Tibial nerve (tissue), 4 donors: ENCODE results near the gene CIPC. TPM values are rescaled to one million over a fixed set of nuclear protein-coding genes. Genes with fewer than 3 reads are reported as not detected.

Experiments
- DNase-seq, 2 donors: peaks; one replicate each; pipeline ENCODE4 v3.0.0-alpha.2; 2019; ENCODE audit warnings: low spot score in 2 of 2
- H3K27ac ChIP-seq, 4 donors: fragments of 200-600 bp; sonication (generic) in 3 of 4; one replicate each; pipeline ENCODE4 v1.5.1; 2017 to 2019; ENCODE audit warnings: mild to moderate bottlenecking in 1 of 4
- H3K27me3 ChIP-seq, 2 donors: fragments of 200-600 bp; sonication (generic) in 1 of 2; one replicate each; pipeline versions ENCODE4 v1.5.1 to v1.6.0; 2017 to 2019
- H3K36me3 ChIP-seq, 3 donors: fragments of 200-600 bp; sonication (generic); one replicate each; pipeline ENCODE4 v1.5.1; 2018 to 2019
- H3K4me1 ChIP-seq, 4 donors: fragments of 200-600 bp; sonication (generic) in 3 of 4; one replicate each; pipeline ENCODE4 v1.5.1; 2017 to 2019
- H3K4me3 ChIP-seq, 4 donors: fragments of 200-600 bp; sonication (generic) in 3 of 4; one replicate each; pipeline ENCODE4 v1.5.1; 2017 to 2019; ENCODE audit warnings: mild to moderate bottlenecking in 1 of 4, moderate library complexity in 1 of 4
- H3K9me3 ChIP-seq, 4 donors: fragments of 200-600 bp; sonication (generic) in 3 of 4; one replicate each; pipeline ENCODE4 v1.5.1; 2017 to 2019
- CTCF ChIP-seq, 5 experiments: fragments of 200-600 bp in 3 of 5; fragments of 450-650 bp in 2 of 5; sonication (generic) in 3 of 5; IDR thresholded peaks; one replicate each; pipeline ENCODE4 v1.5.1; 2016 to 2019; ENCODE audit warnings: antibody characterized with exemption in 5 of 5, mild to moderate bottlenecking in 3 of 5, moderate library complexity in 2 of 5
- EP300 ChIP-seq, 2 donors: sonication (generic); formaldehyde crosslinking; IDR thresholded peaks; one replicate each; pipeline ENCODE4 v1.6.1; 2017; ENCODE audit warnings: antibody characterized with exemption in 2 of 2, mild to moderate bottlenecking in 1 of 2
- POLR2A ChIP-seq, 2 donors: fragments of 450-650 bp; IDR thresholded peaks; one replicate each; pipeline ENCODE4 v1.6.1; 2017; ENCODE audit warnings: antibody characterized with exemption in 2 of 2, mild to moderate bottlenecking in 2 of 2, moderate library complexity in 2 of 2
- WGBS, 2 donors: methylation state at CpG; one replicate each; pipeline ENCODE4 v1.1.5; 2018; 5-methylcytosine and 5-hydroxymethylcytosine counted together
- total RNA-seq, 4 donors: library from RNA; depleted of rRNA; stranded (reverse); fragments of >200 nt; gene quantifications; one replicate each; pipeline ENCODE4 v1.1.0, GENCODE V29; 2016

The CIPC gene
- total RNA-seq, 4 donors from 2014 or later: 38.1 to 76.7 (median 41.5) TPM

GRCh38 chr14:77092676-77093075 is 5.4 kb upstream of the CIPC start:
- 84 to 92% methylated on average over 3 of the region's 3 CpGs for WGBS, 2 donors
- no peaks in the 10 kb centered on the region for H3K27me3 ChIP-seq
- peaks cover 0 to 5% (median 0%) of the 10 kb centered on the region in 3 donors for H3K36me3 ChIP-seq

GRCh38 chr14:77094672-77095284 is 3.3 kb upstream of the CIPC start:
- Histone ChIP-seq H3K4me1 (peaks cover 0 to 34% (median 16%) of the 10 kb centered on the region in 4 donors), H3K9me3 (peaks cover 0 to 13% (median 0%) of the 10 kb centered on the region in 4 donors), H3K27me3 (no peaks in the 10 kb centered on the region), H3K36me3 (peaks cover 0 to 5% (median 0%) of the 10 kb centered on the region in 3 donors), H3K27ac (peak overlapping the region in 2 of 4 donors; percentile 52 to 100), H3K4me3 (no peak overlapping the region)
- DNase-seq: peak; percentile 74 to 93
- TF ChIP-seq CTCF (IDR thresholded peaks at IDR 0.05) (peak; percentile 70 to 83 (median 77)), EP300 (IDR thresholded peaks at IDR 0.05) (no peak), POLR2A (IDR thresholded peaks at IDR 0.05) (no peak)
- 20 to 21% methylated on average over 8 of the region's 8 CpGs for WGBS, 2 donors

More at GRCh38 chr14:77092676-77093075, 5.4 kb upstream of the CIPC start:
- Histone ChIP-seq H3K4me3 (no peak overlapping the region), H3K27ac (no peak overlapping the region), H3K9me3 (peaks cover 0 to 13% (median 0%) of the 10 kb centered on the region in 4 donors), H3K4me1 (peaks cover 0 to 25% (median 11%) of the 10 kb centered on the region in 4 donors)
- no peak for DNase-seq
- no peak for TF ChIP-seq CTCF (IDR thresholded peaks at IDR 0.05)
- TF ChIP-seq POLR2A (IDR thresholded peaks at IDR 0.05): no peak

- no peak for TF ChIP-seq CTCF (IDR thresholded peaks at IDR 0.05)
- no peak for TF ChIP-seq POLR2A (IDR thresholded peaks at IDR 0.05)
- TF ChIP-seq EP300 (IDR thresholded peaks at IDR 0.05): no peak
- H3K9me3 ChIP-seq: no peaks in the 10 kb centered on the region
- no peaks in the 10 kb centered on the region for H3K27me3 ChIP-seq
- 2% methylated on average over 20 of the region's 20 CpGs for WGBS, 2 donors
- H3K4me3 ChIP-seq: peak overlapping the region; percentile 47 to 95 (median 86)
- DNase-seq: peak in 1 of 2 donors; percentile 54
- H3K36me3 ChIP-seq: no peaks in the 10 kb centered on the region
- H3K27ac ChIP-seq: peak overlapping the region; percentile 97 to 100 (median 98)
- H3K4me1 ChIP-seq: peaks cover 0 to 58% (median 35%) of the 10 kb centered on the region in 4 donors
Measured at GRCh38 chr14:77097006-77097699, 905 bp upstream of the CIPC start.

- Histone ChIP-seq H3K4me3 (peak overlapping the region; percentile 83 to 95 (median 90)), H3K27ac (peak overlapping the region; percentile 96 to 100 (median 98)), H3K27me3 (no peaks in the 10 kb centered on the region), H3K9me3 (no peaks in the 10 kb centered on the region), H3K4me1 (peaks cover 0 to 74% (median 47%) of the 10 kb centered on the region in 4 donors), H3K36me3 (no peaks in the 10 kb centered on the region)
- WGBS, 2 donors: 3 to 5% methylated on average over 20 to 23 of the region's 23 CpGs
- peak; percentile 26 to 41 for DNase-seq
- TF ChIP-seq EP300 (IDR thresholded peaks at IDR 0.05): no peak
- no peak for TF ChIP-seq POLR2A (IDR thresholded peaks at IDR 0.05)
- no peak for TF ChIP-seq CTCF (IDR thresholded peaks at IDR 0.05)
Measured at GRCh38 chr14:77098529-77099353, 683 bp downstream of the CIPC start.
